Kidney (tissue), 14 donors: ENCODE results near the gene MRPL23. TPM values are rescaled to one million over a fixed set of nuclear protein-coding genes. Genes with fewer than 3 reads are reported as not detected.

Experiments used
- DNase-seq, 5 donors: peaks; one replicate each; pipeline ENCODE4 v3.0.0-alpha.2; 2013 to 2020
- FAIRE-seq: peaks from 2 replicates; lab custom pipeline; 2012; peaks lifted over from hg19 to GRCh38; lab: Jason Lieb, UNC
- H3K27ac ChIP-seq, 2 donors: one replicate each; pipeline ENCODE4 v1.7.0; 2013; ENCODE audit warnings: low read depth in 2 of 2, low read length in 2 of 2, inconsistent platforms in 1 of 2
- H3K27me3 ChIP-seq: one replicate; pipeline ENCODE4 v1.7.1; 2013; ENCODE audit warnings: low read length, inconsistent platforms; ENCODE audit not compliant: control insufficient read depth, insufficient read depth
- H3K36me3 ChIP-seq, 3 donors: one replicate each; pipeline versions ENCODE4 v1.7.0 to v1.7.1; 2013; ENCODE audit warnings: low read length in 3 of 3, control low read depth in 1 of 3, inconsistent platforms in 1 of 3; ENCODE audit not compliant: insufficient read depth in 3 of 3, control insufficient read depth in 2 of 3
- H3K4me1 ChIP-seq, 3 donors: one replicate each; pipeline versions ENCODE4 v1.7.0 to v1.7.1; 2013; ENCODE audit warnings: low read length in 3 of 3, inconsistent platforms in 1 of 3, low read depth in 1 of 3; ENCODE audit not compliant: control insufficient read depth in 2 of 3, insufficient read depth in 2 of 3
- H3K4me3 ChIP-seq, 3 donors: one replicate each; pipeline versions ENCODE4 v1.7.0 to v1.8.1; 2013; ENCODE audit warnings: low read length in 3 of 3, control low read depth in 1 of 3, inconsistent platforms in 1 of 3
- H3K9ac ChIP-seq, 3 donors: one replicate each; pipeline versions ENCODE4 v1.7.0 to v1.7.1; 2013; ENCODE audit warnings: low read length in 3 of 3, control low read depth in 1 of 3, inconsistent platforms in 1 of 3
- H3K9me3 ChIP-seq, 3 donors: one replicate each; pipeline versions ENCODE4 v1.7.0 to v1.7.1; 2013; ENCODE audit warnings: low read length in 3 of 3, control low read depth in 1 of 3, inconsistent platforms in 1 of 3; ENCODE audit not compliant: control insufficient read depth in 2 of 3, insufficient read depth in 1 of 3
- CTCF ChIP-seq: IDR thresholded peaks from 3 replicates; pipeline ENCODE4 v1.5.1; 2012; ENCODE audit warnings: mild to moderate bottlenecking, moderate library complexity, borderline replicate concordance; ENCODE audit not compliant: insufficient read depth; ENCODE audit errors: extremely low read depth
- intact Hi-C: fragments of 100-400 bp; cut with DNase I; formaldehyde crosslinking; loops from one replicate; pipeline ENCODE4 v1.11.1; 2022
- polyA plus RNA-seq: library from polyadenylated mRNA; stranded (reverse); fragments of 350-450 nt; fragmentation: Illumina TruSeq; extraction: RNeasy Lipid Tissue Mini Kit (QIAGEN cat#74804); gene quantifications from one replicate; pipeline ENCODE4 v1.2.3, GENCODE V29; 2014; ENCODE audit warnings: low read depth, low replicate concordance; ENCODE audit not compliant: insufficient read depth
- total RNA-seq: library from RNA; stranded (reverse); fragmentation: NEBNext Ultra II Directional; extraction: Animal tissue kit (Norgen Biotek cat#: 25700); gene quantifications from one replicate; pipeline ENCODE4 v1.2.1, GENCODE V29; 2021
- donor health status: control.
- donor health status: control.
- donor health status: control.
- donor health status: control.
- donor health status: control.
- donor health status: DM: yes; HTN: yes; CAD: no.
- donor health status: Normal renal cell carcinoma (clear cell type).

The MRPL23 gene
- total and polyA plus RNA-seq, 2 donors from 2014 or later: 45.9 to 183 TPM

- TF ChIP-seq CTCF: no peak
- Histone ChIP-seq H3K9me3 (no peaks in the 10 kb centered on the region), H3K4me3 (no peak overlapping the region), H3K9ac (no peak overlapping the region), H3K4me1 (no peaks in the 10 kb centered on the region), H3K27ac (no peak overlapping the region), H3K27me3 (no peaks in the 10 kb centered on the region), H3K36me3 (no peaks in the 10 kb centered on the region)
- no peak for FAIRE-seq
- intact Hi-C loops: no loop called here
- DNase-seq: peak in 2 of 5 donors; percentile 61 to 71
Observed at GRCh38 chr11:1928891-1929541, 18.1 kb upstream of the MRPL23 start.

- no peaks in the 10 kb centered on the region for H3K9me3 ChIP-seq
Observed at GRCh38 chr11:1929621-1930461, 17.3 kb upstream of the MRPL23 start.

GRCh38 chr11:1930462-1930830 lies 16.7 kb upstream of the MRPL23 start:
- H3K4me3 ChIP-seq: no peak overlapping the region
- no peak overlapping the region for H3K9ac ChIP-seq
- TF ChIP-seq CTCF: no peak
- intact Hi-C loops: no loop called here
- H3K36me3 ChIP-seq: no peaks in the 10 kb centered on the region
- DNase-seq (no peak), FAIRE-seq (no peak)
- H3K4me1 ChIP-seq: no peaks in the 10 kb centered on the region
- no peak overlapping the region for H3K27ac ChIP-seq
- no peaks in the 10 kb centered on the region for H3K9me3 ChIP-seq
- H3K27me3 ChIP-seq: no peaks in the 10 kb centered on the region

More at GRCh38 chr11:1929621-1930461, 17.3 kb upstream of the MRPL23 start:
- DNase-seq (peak in 1 of 5 donors; percentile 53), FAIRE-seq (no peak)
- no peak for TF ChIP-seq CTCF
- intact Hi-C loops: no loop called here
- no peaks in the 10 kb centered on the region for H3K27me3 ChIP-seq
- H3K27ac ChIP-seq: no peak overlapping the region
- no peaks in the 10 kb centered on the region for H3K36me3 ChIP-seq
- H3K4me3 ChIP-seq: no peak overlapping the region
- no peak overlapping the region for H3K9ac ChIP-seq
- H3K4me1 ChIP-seq: no peaks in the 10 kb centered on the region
